Trophoblast cell (in vitro differentiated cells and primary cell): ENCODE measurements around the gene PRIMA1.

ENCODE experiments used
- DNase-seq, 2 donors: peaks; one replicate each; pipeline ENCODE4 v3.0.0-alpha.2; 2016
- H2AFZ ChIP-seq: 2 replicates; pipeline ENCODE4 v1.6.1; 2013; ENCODE audit warnings: low read length, moderate library complexity, mild to moderate bottlenecking; ENCODE audit not compliant: insufficient read depth, poor library complexity
- H2AK5ac ChIP-seq: 2 replicates; pipeline ENCODE4 v1.6.1; 2013; ENCODE audit warnings: mild to moderate bottlenecking, low read length
- H2BK120ac ChIP-seq: 2 replicates; pipeline ENCODE4 v1.6.1; 2013; ENCODE audit warnings: low read length, mild to moderate bottlenecking, moderate library complexity; ENCODE audit not compliant: insufficient read depth, poor library complexity
- H2BK12ac ChIP-seq: 2 replicates; pipeline ENCODE4 v1.6.1; 2013; ENCODE audit warnings: mild to moderate bottlenecking, low read length, moderate library complexity
- H2BK5ac ChIP-seq: 2 replicates; pipeline ENCODE4 v1.6.1; 2013; ENCODE audit warnings: low read length, low read depth, moderate library complexity, mild to moderate bottlenecking; ENCODE audit not compliant: poor library complexity
- H3K14ac ChIP-seq: 2 replicates; pipeline ENCODE4 v1.6.1; 2013; ENCODE audit warnings: mild to moderate bottlenecking, low read length
- H3K18ac ChIP-seq: 2 replicates; pipeline ENCODE4 v1.6.1; 2013; ENCODE audit warnings: mild to moderate bottlenecking, low read length
- H3K23ac ChIP-seq: 2 replicates; pipeline ENCODE4 v1.6.1; 2013; ENCODE audit warnings: low read length
- H3K27ac ChIP-seq: 2 replicates; pipeline ENCODE4 v1.5.1; 2013; ENCODE audit warnings: low read depth, mild to moderate bottlenecking, inconsistent platforms, low read length, moderate library complexity
- H3K27me3 ChIP-seq: 2 replicates; pipeline ENCODE4 v1.6.1; 2013; ENCODE audit warnings: inconsistent platforms, mild to moderate bottlenecking, low read length, moderate library complexity; ENCODE audit not compliant: insufficient read depth
- H3K36me3 ChIP-seq, 2 experiments: 1 replicate in 1 of 2; 2 replicates in 1 of 2; pipeline ENCODE4 v1.6.1; 2013; ENCODE audit warnings: low read length in 2 of 2, mild to moderate bottlenecking in 2 of 2, moderate library complexity in 1 of 2; ENCODE audit not compliant: insufficient read depth in 2 of 2, control insufficient read depth in 1 of 2
- H3K4ac ChIP-seq: 2 replicates; pipeline ENCODE4 v1.6.1; 2013; ENCODE audit warnings: low read depth, mild to moderate bottlenecking, low read length, moderate library complexity
- H3K4me1 ChIP-seq, 2 experiments: 1 replicate in 1 of 2; 2 replicates in 1 of 2; pipeline ENCODE4 v1.6.1; 2013; ENCODE audit warnings: low read length in 2 of 2, mild to moderate bottlenecking in 2 of 2, moderate library complexity in 1 of 2; ENCODE audit not compliant: insufficient read depth in 2 of 2, control insufficient read depth in 1 of 2
- H3K4me2 ChIP-seq: 2 replicates; pipeline ENCODE4 v1.6.1; 2013; ENCODE audit warnings: inconsistent platforms, mild to moderate bottlenecking, low read length, moderate library complexity
- H3K4me3 ChIP-seq: 2 replicates; pipeline ENCODE4 v1.5.1; 2013; ENCODE audit warnings: mild to moderate bottlenecking, low read depth, low read length, inconsistent platforms
- H3K79me1 ChIP-seq: one replicate; pipeline ENCODE4 v1.6.1; 2013; ENCODE audit warnings: low read length
- H3K79me2 ChIP-seq: 2 replicates; pipeline ENCODE4 v1.6.1; 2013; ENCODE audit warnings: low read length, mild to moderate bottlenecking; ENCODE audit not compliant: control insufficient read depth, insufficient read depth, poor library complexity
- H3K9ac ChIP-seq: 2 replicates; pipeline ENCODE4 v1.6.1; 2013; ENCODE audit warnings: mild to moderate bottlenecking, low read length
- H3K9me3 ChIP-seq: 2 replicates; pipeline ENCODE4 v1.6.1; 2013; ENCODE audit warnings: low read depth, mild to moderate bottlenecking, control low read depth, inconsistent platforms, low read length; ENCODE audit not compliant: insufficient read depth
- H4K12ac ChIP-seq: 2 replicates; pipeline ENCODE4 v1.6.1; 2013; ENCODE audit warnings: low read depth, mild to moderate bottlenecking, low read length, moderate library complexity
- H4K8ac ChIP-seq: 2 replicates; pipeline ENCODE4 v1.6.1; 2013; ENCODE audit warnings: low read depth, mild to moderate bottlenecking, low read length, moderate library complexity
- H4K91ac ChIP-seq: one replicate; pipeline ENCODE4 v1.6.1; 2013; ENCODE audit warnings: low read depth, mild to moderate bottlenecking, low read length, moderate library complexity
- WGBS: extraction: QIAGEN DNeasy Blood & Tissue Kit; methylation state at CpG from one replicate; pipeline ENCODE4 v1.1.7; 2013; ENCODE audit warnings: missing lambda C conversion rate; ENCODE audit not compliant: insufficient read length, insufficient coverage; ENCODE audit errors: extremely low coverage; 5-methylcytosine and 5-hydroxymethylcytosine counted together

Gene PRIMA1

DNA sequence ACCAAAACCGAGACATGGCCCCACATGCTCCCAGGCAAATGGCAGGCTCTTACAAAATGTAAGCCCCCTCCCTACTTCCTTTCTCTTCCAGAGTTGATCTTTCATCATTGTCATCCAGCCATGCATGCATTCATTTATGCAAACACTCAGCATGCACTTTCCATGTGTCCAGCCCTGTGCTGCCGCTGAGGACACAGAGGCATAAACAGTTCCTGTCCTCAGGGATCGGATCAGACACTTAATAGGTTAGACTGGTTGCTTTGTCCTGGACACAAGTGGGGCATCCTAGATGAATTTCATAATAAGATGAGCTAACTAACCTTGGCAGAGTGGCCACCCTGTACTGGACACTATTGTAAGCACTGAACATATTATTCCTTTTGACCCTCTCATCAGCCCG lies 23.1 kb downstream of the PRIMA1 start:
- no peak overlapping the region for H3K18ac ChIP-seq
- no peak overlapping the region for H4K91ac ChIP-seq
- DNase-seq, result no peak
- no peak overlapping the region for H4K12ac ChIP-seq
- H3K4me3 ChIP-seq, result no peak overlapping the region
- H2BK5ac ChIP-seq, result no peak overlapping the region
- no peaks in the 10 kb centered on the region for H3K27me3 ChIP-seq
- WGBS, result no CpG with 5 or more reads among the region's 4 CpGs
- no peaks in the 10 kb centered on the region for H3K36me3 ChIP-seq
- H2AK5ac ChIP-seq, result no peak overlapping the region
- H3K9ac ChIP-seq, result no peak overlapping the region
- peaks cover 3% of the 10 kb centered on the region for H3K9me3 ChIP-seq
- H2BK12ac ChIP-seq, result no peak overlapping the region
- H3K4me2 ChIP-seq, result no peak overlapping the region
- H2AFZ ChIP-seq, result no peak overlapping the region
- no peaks in the 10 kb centered on the region for H3K4me1 ChIP-seq
- no peak overlapping the region for H2BK120ac ChIP-seq
- no peak overlapping the region for H3K14ac ChIP-seq
- no peak overlapping the region for H3K4ac ChIP-seq
- H4K8ac ChIP-seq, result no peak overlapping the region
- H3K27ac ChIP-seq, result no peak overlapping the region
- H3K79me1 ChIP-seq, result no peaks in the 10 kb centered on the region
- no peak overlapping the region for H3K23ac ChIP-seq
- no peaks in the 10 kb centered on the region for H3K79me2 ChIP-seq

- H3K23ac ChIP-seq, result no peak overlapping the region
- peaks cover 3% of the 10 kb centered on the region for H3K9me3 ChIP-seq
- H3K4me1 ChIP-seq, result peaks cover 5% of the 10 kb centered on the region in 2 experiments
- H3K4ac ChIP-seq, result no peak overlapping the region
- no peak overlapping the region for H2AFZ ChIP-seq
- H3K4me3 ChIP-seq, result no peak overlapping the region
- H3K36me3 ChIP-seq, result no peaks in the 10 kb centered on the region
- H3K4me2 ChIP-seq, result no peak overlapping the region
- no peak overlapping the region for H3K18ac ChIP-seq
- H2BK5ac ChIP-seq, result no peak overlapping the region
- H2AK5ac ChIP-seq, result no peak overlapping the region
- no peaks in the 10 kb centered on the region for H3K79me2 ChIP-seq
- H3K27me3 ChIP-seq, result no peaks in the 10 kb centered on the region
- no peak overlapping the region for H2BK12ac ChIP-seq
- no CpG with 5 or more reads among the region's 8 CpGs for WGBS
- no peak overlapping the region for H3K14ac ChIP-seq
- no peak for DNase-seq
- no peak overlapping the region for H4K91ac ChIP-seq
- H3K9ac ChIP-seq, result no peak overlapping the region
- no peak overlapping the region for H2BK120ac ChIP-seq
- H4K12ac ChIP-seq, result no peak overlapping the region
- no peaks in the 10 kb centered on the region for H3K79me1 ChIP-seq
- H4K8ac ChIP-seq, result no peak overlapping the region
- H3K27ac ChIP-seq, result no peak overlapping the region
Measured at GRCh38 chr14:93764211-93764659, 24.1 kb downstream of the PRIMA1 start.

DNA sequence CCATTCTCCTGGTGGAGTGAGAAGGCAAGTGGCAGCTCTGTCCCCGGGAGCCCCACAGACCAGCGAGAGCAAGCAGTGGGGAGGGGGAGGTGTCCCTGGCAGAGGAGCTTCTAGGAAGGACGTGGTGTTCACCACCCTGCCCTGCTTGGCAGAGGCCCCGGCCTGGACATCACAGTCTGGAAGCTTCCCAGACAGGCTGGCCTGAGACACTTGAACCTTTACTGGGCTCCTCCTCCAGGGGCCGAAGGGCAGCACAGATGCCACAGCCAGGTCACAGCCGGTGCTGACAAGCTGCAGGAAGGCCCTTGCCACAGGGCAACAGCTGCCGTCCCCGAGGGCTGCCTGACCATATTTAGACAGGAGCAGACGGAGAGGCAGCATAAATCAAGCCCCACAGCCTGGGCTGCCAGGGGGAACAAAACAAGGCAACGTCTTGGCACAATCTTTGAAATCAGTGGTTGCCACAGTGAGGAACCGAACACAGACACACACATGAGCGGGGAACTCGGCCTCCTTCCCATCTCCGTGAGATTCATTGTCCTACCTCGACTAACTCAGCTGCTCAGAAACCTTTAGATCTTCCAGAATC lies 28.5 kb downstream of the PRIMA1 start:
- no peaks in the 10 kb centered on the region for H3K79me2 ChIP-seq
- DNase-seq, result no peak
- no peak overlapping the region for H3K4me3 ChIP-seq

DNA sequence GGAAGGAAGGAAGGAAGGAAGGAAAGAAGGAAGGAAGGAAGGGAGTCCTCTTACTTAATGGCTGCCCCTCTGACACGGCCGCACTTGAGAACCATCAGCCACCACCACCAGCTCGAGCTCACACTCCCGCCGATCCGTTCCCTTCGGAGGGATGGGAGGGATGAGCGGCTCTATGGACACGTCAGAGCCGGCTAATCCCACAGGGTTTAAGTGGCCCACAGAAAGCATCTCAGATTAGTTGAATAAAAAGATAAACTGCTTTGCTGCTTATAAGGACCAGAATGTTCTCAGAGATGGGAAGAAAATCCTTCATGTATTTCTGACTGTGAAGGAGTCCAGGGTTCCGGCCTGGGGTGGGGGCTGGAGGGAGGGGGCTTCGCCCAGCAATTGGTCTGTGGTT lies 31.1 kb downstream of the PRIMA1 start:
- Histone ChIP-seq H4K8ac (no peak overlapping the region), H3K23ac (no peak overlapping the region), H2AFZ (no peak overlapping the region), H3K4me1 (peaks cover 5% of the 10 kb centered on the region in 2 experiments), H3K36me3 (no peaks in the 10 kb centered on the region), H3K79me1 (no peaks in the 10 kb centered on the region), H3K18ac (no peak overlapping the region), H2BK120ac (no peak overlapping the region), H2AK5ac (no peak overlapping the region), H4K12ac (no peak overlapping the region), H2BK12ac (no peak overlapping the region), H3K27me3 (no peaks in the 10 kb centered on the region), H3K79me2 (no peaks in the 10 kb centered on the region), H3K27ac (no peak overlapping the region), H2BK5ac (no peak overlapping the region), H3K4me2 (no peak overlapping the region), H3K4ac (no peak overlapping the region), H3K4me3 (no peak overlapping the region), H3K14ac (no peak overlapping the region), H4K91ac (no peak overlapping the region), H3K9ac (no peak overlapping the region), H3K9me3 (peaks cover 3% of the 10 kb centered on the region)
- WGBS, result no CpG with 5 or more reads among the region's 12 CpGs
- no peak for DNase-seq

More for the DNA sequence above, 28.5 kb downstream of the PRIMA1 start:
- Histone ChIP-seq H3K27me3 (no peaks in the 10 kb centered on the region), H2BK5ac (no peak overlapping the region), H2BK12ac (no peak overlapping the region), H3K23ac (no peak overlapping the region), H2BK120ac (no peak overlapping the region), H3K18ac (no peak overlapping the region), H3K27ac (no peak overlapping the region), H3K4me2 (no peak overlapping the region), H3K9ac (no peak overlapping the region), H4K8ac (no peak overlapping the region), H2AFZ (no peak overlapping the region), H3K9me3 (peaks cover 3% of the 10 kb centered on the region), H3K4ac (no peak overlapping the region), H3K36me3 (no peaks in the 10 kb centered on the region), H4K12ac (no peak overlapping the region), H3K79me1 (no peaks in the 10 kb centered on the region), H2AK5ac (no peak overlapping the region), H4K91ac (no peak overlapping the region), H3K4me1 (peaks cover 5% of the 10 kb centered on the region in 2 experiments), H3K14ac (no peak overlapping the region)
- WGBS, result no CpG with 5 or more reads among the region's 15 CpGs
